Measurements from ENCODE around the gene CHD5.

GRCh38 chr1:6056572-6056948, 123.6 kb downstream of the CHD5 start:
- TF ChIP-seq CTCF (IDR thresholded peaks at IDR 0.05), result no peak
- no peak for TF ChIP-seq POLR2A (IDR thresholded peaks at IDR 0.05)
